GM12878 (cell line): ENCODE results near the gene COQ5. TPM values are rescaled to one million over a fixed set of nuclear protein-coding genes. Genes with fewer than 3 reads are reported as not detected.

Source experiments
- ATAC-seq: fragments of 200-7000 bp; cut with Tn5 transposase; 3 replicates; pipeline ENCODE4 v1.9.1; 2020; ENCODE audit warnings: mild to moderate bottlenecking, moderate library complexity
- BruUV-seq: library from RNA; stranded (reverse); fragments of 400-500 nt; replicated peaks from 2 replicates; lab custom pipeline; 2021; lab: Mats Ljungman, UMichigan
- CTCF ChIA-PET: fragments of 300-600 bp; sonication (Branson Sonifier 250); formaldehyde crosslinking; extraction: SDS; loops from one replicate; lab custom pipeline; 2021; ENCODE audit warnings: inconsistent platforms; lab: Yijun Ruan, JAX
- POLR2A ChIA-PET: fragments of 350-600 bp; formaldehyde crosslinking; extraction: SDS; loops from one replicate; lab custom pipeline; 2021; ENCODE audit warnings: inconsistent platforms; lab: Charles Lee
- RAD21 ChIA-PET: fragments of 300-600 bp; sonication (Branson Sonifier 250); formaldehyde crosslinking; loops from one replicate; lab custom pipeline; 2023; ENCODE audit warnings: antibody characterized with exemption; ENCODE audit not compliant: unreplicated experiment; lab: Charles Lee
- SMC1A ChIA-PET: fragments of 300-600 bp; sonication (Branson Sonifier 250); formaldehyde crosslinking; loops from one replicate; lab custom pipeline; 2023; ENCODE audit not compliant: unreplicated experiment, uncharacterized antibody; lab: Charles Lee
- DNase-seq: peaks from one replicate; pipeline ENCODE4 v3.0.0-alpha.2; 2011; ENCODE audit warnings: low read depth, low spot score
- FAIRE-seq: peaks from 3 replicates; lab custom pipeline; 2011; peaks lifted over from hg19 to GRCh38; lab: Jason Lieb, UNC
- H2AFZ ChIP-seq: 2 replicates; pipeline ENCODE4 v1.6.0; 2011; ENCODE audit warnings: low read depth, low read length, control low read depth; ENCODE audit not compliant: control insufficient read depth
- H3K27ac ChIP-seq: 2 replicates; pipeline ENCODE4 v1.5.1; 2011; ENCODE audit warnings: control low read depth; ENCODE audit not compliant: control insufficient read depth, insufficient read depth
- H3K27me3 ChIP-seq, 2 experiments: replicated peaks in 1 of 2; 2 replicates each; pipeline versions ENCODE4 v1.6.0 to v1.6.1; 2011; ENCODE audit warnings: low read length in 1 of 2; ENCODE audit not compliant: control insufficient read depth in 2 of 2, insufficient read depth in 2 of 2
- H3K36me3 ChIP-seq, 2 experiments: 2 replicates each; pipeline ENCODE4 v1.5.1; 2011; ENCODE audit warnings: low read length in 1 of 2; ENCODE audit not compliant: control insufficient read depth in 2 of 2, insufficient read depth in 2 of 2
- H3K4me1 ChIP-seq: 2 replicates; pipeline ENCODE4 v1.6.1; 2011; ENCODE audit warnings: mild to moderate bottlenecking, low read length, moderate library complexity, mixed read lengths; ENCODE audit not compliant: control insufficient read depth, insufficient read depth
- H3K4me2 ChIP-seq: 2 replicates; pipeline ENCODE4 v1.6.0; 2011; ENCODE audit warnings: control low read depth; ENCODE audit not compliant: control insufficient read depth, insufficient read depth
- H3K4me3 ChIP-seq: fragments of 200-600 bp; sonication (generic); 2 replicates; pipeline ENCODE4 v1.5.1; 2016
- H3K79me2 ChIP-seq: 2 replicates; pipeline ENCODE4 v1.6.0; 2011; ENCODE audit warnings: low read length; ENCODE audit not compliant: control insufficient read depth, insufficient read depth
- H3K9ac ChIP-seq: 2 replicates; pipeline ENCODE4 v1.8.0; 2011; ENCODE audit warnings: low read length, control low read depth, mixed read lengths; ENCODE audit not compliant: control insufficient read depth, insufficient read depth
- H3K9me3 ChIP-seq: replicated peaks from 3 replicates; pipeline ENCODE4 v1.5.1; 2011; ENCODE audit warnings: mild to moderate bottlenecking, low read length; ENCODE audit not compliant: control insufficient read depth, insufficient read depth
- H4K20me1 ChIP-seq: 2 replicates; pipeline ENCODE4 v1.6.0; 2011; ENCODE audit not compliant: control insufficient read depth, insufficient read depth
- BHLHE40 ChIP-seq, 2 experiments: fragments of 450-650 bp in 1 of 2; IDR thresholded peaks; 2 replicates each; pipeline ENCODE4 v1.6.1; 2011 to 2017; ENCODE audit warnings: low read depth in 2 of 2, borderline replicate concordance in 1 of 2, improper control_type of control experiment in 1 of 2, low read length in 1 of 2, mild to moderate bottlenecking in 1 of 2
- CREM ChIP-seq: IDR thresholded peaks from 2 replicates; pipeline ENCODE4 v1.6.1; 2014; ENCODE audit warnings: antibody characterized with exemption, low read depth
- GATAD2B ChIP-seq: fragments of 450-650 bp; conservative IDR thresholded peaks from 2 replicates; pipeline ENCODE4 v1.6.1; 2017; ENCODE audit warnings: low read depth, mild to moderate bottlenecking, moderate library complexity
- LARP7 ChIP-seq: fragments of 450-650 bp; IDR thresholded peaks from 2 replicates; pipeline ENCODE4 v1.6.1; 2017; ENCODE audit warnings: mild to moderate bottlenecking
- MEF2A ChIP-seq: IDR thresholded peaks from 2 replicates; pipeline ENCODE4 v1.6.1; 2011; ENCODE audit warnings: low read depth, mild to moderate bottlenecking, low read length, moderate library complexity; ENCODE audit not compliant: insufficient read depth
- MXI1 ChIP-seq: fragments of 150-350 bp; IDR thresholded peaks from 2 replicates; pipeline ENCODE4 v1.6.1; 2011; ENCODE audit warnings: low read depth, mild to moderate bottlenecking, inconsistent platforms, low read length, improper control_type of control experiment
- NBN ChIP-seq: fragments of 450-650 bp; IDR thresholded peaks from 2 replicates; pipeline ENCODE4 v1.6.1; 2016
- NR2C1 ChIP-seq: fragments of 450-650 bp; IDR thresholded peaks from 2 replicates; pipeline ENCODE4 v1.6.1; 2017; ENCODE audit warnings: antibody characterized with exemption, mild to moderate bottlenecking, moderate library complexity
- POLR2A ChIP-seq: IDR thresholded peaks from 2 replicates; pipeline ENCODE4 v1.6.1; 2011; ENCODE audit warnings: low read depth, mild to moderate bottlenecking, low read length
- RB1 ChIP-seq: fragments of 450-650 bp; formaldehyde crosslinking; IDR thresholded peaks from 2 replicates; pipeline ENCODE4 v1.6.1; 2017; ENCODE audit warnings: mild to moderate bottlenecking, borderline replicate concordance
- STAT1 ChIP-seq: fragments of 450-650 bp; conservative IDR thresholded peaks from 2 replicates; pipeline ENCODE4 v1.6.1; 2014; ENCODE audit warnings: antibody characterized with exemption, mild to moderate bottlenecking
- SUZ12 ChIP-seq: fragments of 200-600 bp; sonication (generic); IDR thresholded peaks from one replicate; pipeline ENCODE4 v1.6.1; 2018; ENCODE audit warnings: antibody characterized with exemption, mild to moderate bottlenecking; ENCODE audit not compliant: unreplicated experiment
- TAF1 ChIP-seq: IDR thresholded peaks from 2 replicates; pipeline ENCODE4 v1.6.1; 2011; ENCODE audit warnings: mild to moderate bottlenecking, low read depth, low read length, borderline replicate concordance
- USF2 ChIP-seq: IDR thresholded peaks from 2 replicates; pipeline ENCODE4 v1.6.1; 2011; ENCODE audit warnings: low read depth, low read length, improper control_type of control experiment, borderline replicate concordance
- ZNF207 ChIP-seq: fragments of 450-650 bp; IDR thresholded peaks from 2 replicates; pipeline ENCODE4 v1.6.1; 2014; ENCODE audit warnings: antibody characterized with exemption, mild to moderate bottlenecking, borderline replicate concordance
- ZNF217 ChIP-seq: fragments of 450-650 bp; IDR thresholded peaks from 2 replicates; pipeline ENCODE4 v1.6.1; 2017; ENCODE audit warnings: antibody characterized with exemption, mild to moderate bottlenecking
- WGBS: methylation state at CpG from one replicate; pipeline ENCODE4 v1.1.6; 2016; ENCODE audit warnings: low lambda C conversion rate; ENCODE audit not compliant: insufficient replicate concordance, insufficient coverage; ENCODE audit errors: missing lambda C conversion rate; 5-methylcytosine and 5-hydroxymethylcytosine counted together
- in situ Hi-C: fragments of 300-500 bp; cut with MboI; formaldehyde crosslinking; loops from 9 replicates; pipeline ENCODE4 v1.14.3; 2018; ENCODE audit warnings: mixed read lengths
- intact Hi-C: fragments of 100-400 bp; cut with micrococcal nuclease; formaldehyde crosslinking; loops from one replicate; pipeline ENCODE4 v1.14.2; 2022; ENCODE audit not compliant: unreplicated experiment
- polyA plus RNA-seq, 11 experiments: library from polyadenylated mRNA; depleted of rRNA in 4 of 11; unstranded in 6 of 11; stranded (reverse) in 5 of 11; fragments of >200 nt; fragmentation: Nextera tagmentation in 4 of 11; fragmentation: Illumina TruSeq in 1 of 11; extraction: Ambion mirVana in 4 of 11; extraction: Trizol in 1 of 11; gene quantifications; 1 replicate in 1 of 11; 2 replicates in 10 of 11; pipeline versions ENCODE4 v1.2.1 to v1.2.3, GENCODE V29; 2011 to 2016; ENCODE audit warnings: inconsistent platforms in 2 of 11, missing spikeins in 2 of 11, low read depth in 1 of 11
- total RNA-seq, 4 experiments: library from RNA; depleted of rRNA in 3 of 4; stranded (reverse); fragments of >200 nt in 3 of 4; fragmentation: Illumina TruSeq in 1 of 4; extraction: Trizol in 1 of 4; gene quantifications; 2 replicates each; pipeline versions ENCODE4 v1.2.1 to v1.2.3, GENCODE V29; 2013 to 2021
- TF ChIP-seq, protein P1 (sequence below): fragments of 450-650 bp; IDR thresholded peaks from 2 replicates; pipeline ENCODE4 v1.6.1; 2017; ENCODE audit warnings: antibody characterized with exemption, mild to moderate bottlenecking, moderate library complexity
- TF ChIP-seq, protein P2 (sequence below): fragments of 450-650 bp; conservative IDR thresholded peaks from 2 replicates; pipeline ENCODE4 v1.6.1; 2017; ENCODE audit warnings: mild to moderate bottlenecking, moderate library complexity

Gene COQ5
- total and polyA plus RNA-seq, 10 of the 15 experiments (the other 5 are each of a cell fraction or from before 2014, with no cell fraction given) = 24.8 to 69.3 (median 37.8) TPM

GRCh38 chr12:120469450-120470149 lies 59.4 kb downstream of the COQ5 start, which contains the start of gene SRSF9:
Gene SRSF9 (minus strand): TSS chr12:120469748. CDS start chr12:120469609, 139 bp downstream.
- H4K20me1 ChIP-seq = peaks cover 10% of the 10 kb centered on the region
- ChIA-PET POLR2A (interaction anchor here (0.6 to 1.8 kb wide), 6 partner anchors 26 to 177 kb away, joined by 3 to 9 read pairs (median 3); partner anchors contain the start of genes DYNLL1 and SIRT4), RAD21 (interaction anchor here (1.9 kb wide), 1 partner anchor 27 kb away, joined by 8 read pairs; the partner anchor contains the start of gene DYNLL1), SMC1A (interaction anchor here (1.5 to 2.8 kb wide), 2 partner anchors 27 to 68 kb away, joined by 5 to 10 read pairs; partner anchors contain the start of gene DYNLL1), CTCF (interaction anchor here (0.7 to 5.9 kb wide), 19 partner anchors 13 to 167 kb away, joined by 3 to 39 read pairs (median 4); partner anchors contain the start of genes COQ5, COX6A1, DYNLL1 and POP5)
- peaks cover 16% of the 10 kb centered on the region for H3K4me1 ChIP-seq
- peak within 1 kb of the TSS; percentile 87 for H3K4me3 ChIP-seq
- intact Hi-C loops = loop anchor here (2.0 kb wide), 3 partner anchors 23 to 31 kb away; partner anchors contain the start of genes COX6A1, DYNLL1, GATC and TRIAP1
- no peaks in the 10 kb centered on the region for H3K9me3 ChIP-seq
- peaks cover 49% of the 10 kb centered on the region for H3K79me2 ChIP-seq
- ATAC-seq = peak; percentile 89
- peaks cover 0 to 12% of the 10 kb centered on the region in 2 experiments; a peak in 3 of 4 replicates for H3K36me3 ChIP-seq
- peak within 1 kb of the TSS; percentile 96 for H3K4me2 ChIP-seq
- no TSS peak for BruUV-seq
- FAIRE-seq = peak; percentile 72
- H3K9ac ChIP-seq = peak within 1 kb of the TSS; percentile 84
- in situ Hi-C loops = no loop called here
- no peaks in the 10 kb centered on the region for H3K27me3 ChIP-seq
- peak within 1 kb of the TSS; percentile 80 for H3K27ac ChIP-seq
- under 1% methylated on average over 83 of the region's 88 CpGs for WGBS
- peak; percentile 80 for DNase-seq
- H2AFZ ChIP-seq = peak within 1 kb of the TSS; percentile 97
- TF ChIP-seq MEF2A = 0 out of 2 replicates have a peak, but pooled peaks have one; percentile 18
- no peak for TF ChIP-seq USF2
- peak; percentile 99 for TF ChIP-seq MXI1
- TF ChIP-seq RB1 = peak; percentile 91
- no peak for TF ChIP-seq SUZ12
- peak; percentile 58 to 92; a peak in 3 of 4 replicates for TF ChIP-seq BHLHE40 (IDR thresholded peaks at IDR 0.05; ENCODE audit: borderline replicate concordance in 1 of 2, low read depth in 2 of 2, low read length in 1 of 2)
- TF ChIP-seq, protein P1, sequence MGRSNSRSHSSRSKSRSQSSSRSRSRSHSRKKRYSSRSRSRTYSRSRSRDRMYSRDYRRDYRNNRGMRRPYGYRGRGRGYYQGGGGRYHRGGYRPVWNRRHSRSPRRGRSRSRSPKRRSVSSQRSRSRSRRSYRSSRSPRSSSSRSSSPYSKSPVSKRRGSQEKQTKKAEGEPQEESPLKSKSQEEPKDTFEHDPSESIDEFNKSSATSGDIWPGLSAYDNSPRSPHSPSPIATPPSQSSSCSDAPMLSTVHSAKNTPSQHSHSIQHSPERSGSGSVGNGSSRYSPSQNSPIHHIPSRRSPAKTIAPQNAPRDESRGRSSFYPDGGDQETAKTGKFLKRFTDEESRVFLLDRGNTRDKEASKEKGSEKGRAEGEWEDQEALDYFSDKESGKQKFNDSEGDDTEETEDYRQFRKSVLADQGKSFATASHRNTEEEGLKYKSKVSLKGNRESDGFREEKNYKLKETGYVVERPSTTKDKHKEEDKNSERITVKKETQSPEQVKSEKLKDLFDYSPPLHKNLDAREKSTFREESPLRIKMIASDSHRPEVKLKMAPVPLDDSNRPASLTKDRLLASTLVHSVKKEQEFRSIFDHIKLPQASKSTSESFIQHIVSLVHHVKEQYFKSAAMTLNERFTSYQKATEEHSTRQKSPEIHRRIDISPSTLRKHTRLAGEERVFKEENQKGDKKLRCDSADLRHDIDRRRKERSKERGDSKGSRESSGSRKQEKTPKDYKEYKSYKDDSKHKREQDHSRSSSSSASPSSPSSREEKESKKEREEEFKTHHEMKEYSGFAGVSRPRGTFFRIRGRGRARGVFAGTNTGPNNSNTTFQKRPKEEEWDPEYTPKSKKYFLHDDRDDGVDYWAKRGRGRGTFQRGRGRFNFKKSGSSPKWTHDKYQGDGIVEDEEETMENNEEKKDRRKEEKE = peak; percentile 74; the same call in 1 of the 2 replicates
- TF ChIP-seq CREM = peak; percentile 59
- TF ChIP-seq NBN = no peak
- peak; percentile 92 for TF ChIP-seq STAT1
- TF ChIP-seq GATAD2B = peak; percentile 90; the same call in 1 of the 2 replicates
- TF ChIP-seq, protein P2, sequence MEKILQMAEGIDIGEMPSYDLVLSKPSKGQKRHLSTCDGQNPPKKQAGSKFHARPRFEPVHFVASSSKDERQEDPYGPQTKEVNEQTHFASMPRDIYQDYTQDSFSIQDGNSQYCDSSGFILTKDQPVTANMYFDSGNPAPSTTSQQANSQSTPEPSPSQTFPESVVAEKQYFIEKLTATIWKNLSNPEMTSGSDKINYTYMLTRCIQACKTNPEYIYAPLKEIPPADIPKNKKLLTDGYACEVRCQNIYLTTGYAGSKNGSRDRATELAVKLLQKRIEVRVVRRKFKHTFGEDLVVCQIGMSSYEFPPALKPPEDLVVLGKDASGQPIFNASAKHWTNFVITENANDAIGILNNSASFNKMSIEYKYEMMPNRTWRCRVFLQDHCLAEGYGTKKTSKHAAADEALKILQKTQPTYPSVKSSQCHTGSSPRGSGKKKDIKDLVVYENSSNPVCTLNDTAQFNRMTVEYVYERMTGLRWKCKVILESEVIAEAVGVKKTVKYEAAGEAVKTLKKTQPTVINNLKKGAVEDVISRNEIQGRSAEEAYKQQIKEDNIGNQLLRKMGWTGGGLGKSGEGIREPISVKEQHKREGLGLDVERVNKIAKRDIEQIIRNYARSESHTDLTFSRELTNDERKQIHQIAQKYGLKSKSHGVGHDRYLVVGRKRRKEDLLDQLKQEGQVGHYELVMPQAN = peak; percentile 86
- TF ChIP-seq LARP7 = peak; percentile 96
- peak; percentile 91 for TF ChIP-seq POLR2A
- TF ChIP-seq ZNF217 = 0 out of 2 replicates have a peak, but pooled peaks have one; percentile 52
- peak; percentile 51 for TF ChIP-seq NR2C1
- TF ChIP-seq TAF1 = peak; percentile 72; the same call in 1 of the 2 replicates
- TF ChIP-seq ZNF207 = peak; percentile 80
